SIG-M5 (cell line): ENCODE data around the gene CHD9.

Source experiments
- DNase-seq: peaks from one replicate; lab custom pipeline; 2025; lab: John Stamatoyannopoulos, UW

The CHD9 gene

DNA sequence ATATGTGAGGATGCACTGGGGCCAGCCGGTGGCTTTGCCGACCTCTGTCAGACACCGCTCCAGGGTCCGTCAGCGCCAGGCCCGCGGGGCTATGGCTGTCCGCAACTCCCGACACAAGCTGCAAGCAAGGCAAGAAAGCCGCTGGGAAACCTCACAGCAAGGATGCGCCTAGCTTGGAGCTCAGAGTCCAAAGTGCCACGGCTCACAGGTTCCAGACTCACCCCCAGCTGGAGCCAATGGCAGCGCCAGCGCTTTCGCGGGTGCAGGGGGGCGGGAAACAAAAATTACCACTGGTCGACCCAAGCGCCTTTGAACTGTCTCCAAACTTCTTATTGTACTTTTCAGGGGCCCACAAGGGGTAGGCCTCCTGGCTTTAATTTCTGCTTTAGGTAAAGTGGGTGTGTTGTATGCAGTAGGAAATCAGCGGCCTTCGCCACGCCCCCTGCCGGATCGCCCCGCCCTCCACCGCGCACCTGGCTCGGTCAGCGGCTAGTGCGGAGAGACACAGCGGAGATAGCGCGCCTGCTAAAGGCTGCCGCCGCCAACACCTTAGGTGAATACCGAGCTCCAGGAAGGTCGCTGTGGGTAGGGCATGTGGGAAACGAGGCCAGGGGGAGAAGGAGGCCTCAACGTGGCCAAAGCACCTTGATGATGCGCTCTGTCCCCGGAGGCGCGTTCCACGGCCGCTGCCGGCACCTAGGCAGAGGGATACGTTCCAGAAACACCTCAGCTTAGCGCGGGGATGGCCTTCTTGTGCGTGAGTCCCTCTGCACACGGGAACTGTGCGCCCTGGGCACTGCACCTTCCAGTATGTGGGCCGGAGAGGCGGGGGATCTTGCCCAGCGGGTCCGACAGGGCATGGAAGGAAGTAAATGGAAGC is 318.4 kb downstream of the CHD9 start:
- no peak for DNase-seq

GRCh38 chr16:53374800-53375199 is 320.0 kb downstream of the CHD9 start:
- DNase-seq = no peak

DNA sequence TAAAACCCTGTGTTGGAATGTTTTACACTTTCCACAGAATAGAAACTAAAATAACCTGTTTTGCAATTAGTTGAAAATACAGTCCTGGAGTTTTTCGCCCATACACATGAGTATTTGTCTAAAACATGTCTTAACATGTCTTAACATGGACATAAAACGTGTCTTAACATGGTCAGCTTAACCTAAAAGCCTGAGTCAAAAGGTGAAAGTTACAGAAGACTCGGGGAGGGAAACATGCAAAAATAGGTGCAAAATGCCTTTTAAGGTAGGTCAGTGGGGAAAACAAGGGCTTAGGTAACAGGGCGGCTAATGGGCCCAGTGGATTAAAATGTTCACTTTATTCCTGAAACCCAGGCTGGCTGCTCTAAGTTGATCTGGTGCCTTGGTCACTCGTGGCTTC is 323.3 kb downstream of the CHD9 start:
- DNase-seq = no peak
